ENCODE results near the gene WSCD2.

- TF ChIP-seq, protein P1, sequence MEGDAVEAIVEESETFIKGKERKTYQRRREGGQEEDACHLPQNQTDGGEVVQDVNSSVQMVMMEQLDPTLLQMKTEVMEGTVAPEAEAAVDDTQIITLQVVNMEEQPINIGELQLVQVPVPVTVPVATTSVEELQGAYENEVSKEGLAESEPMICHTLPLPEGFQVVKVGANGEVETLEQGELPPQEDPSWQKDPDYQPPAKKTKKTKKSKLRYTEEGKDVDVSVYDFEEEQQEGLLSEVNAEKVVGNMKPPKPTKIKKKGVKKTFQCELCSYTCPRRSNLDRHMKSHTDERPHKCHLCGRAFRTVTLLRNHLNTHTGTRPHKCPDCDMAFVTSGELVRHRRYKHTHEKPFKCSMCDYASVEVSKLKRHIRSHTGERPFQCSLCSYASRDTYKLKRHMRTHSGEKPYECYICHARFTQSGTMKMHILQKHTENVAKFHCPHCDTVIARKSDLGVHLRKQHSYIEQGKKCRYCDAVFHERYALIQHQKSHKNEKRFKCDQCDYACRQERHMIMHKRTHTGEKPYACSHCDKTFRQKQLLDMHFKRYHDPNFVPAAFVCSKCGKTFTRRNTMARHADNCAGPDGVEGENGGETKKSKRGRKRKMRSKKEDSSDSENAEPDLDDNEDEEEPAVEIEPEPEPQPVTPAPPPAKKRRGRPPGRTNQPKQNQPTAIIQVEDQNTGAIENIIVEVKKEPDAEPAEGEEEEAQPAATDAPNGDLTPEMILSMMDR (IDR thresholded peaks at IDR 0.05; ENCODE audit: borderline replicate concordance, extremely low read depth, low read length, poor library complexity, severe bottlenecking): no peak
- TF ChIP-seq EZH2 (IDR thresholded peaks at IDR 0.05; ENCODE audit: borderline replicate concordance, low read depth, low read length, severe bottlenecking): no peak
Measured at GRCh38 chr12:108106599-108106998, 22.5 kb upstream of the WSCD2 start.
